ENCODE data around the gene UBL7.

The UBL7 gene

DNA sequence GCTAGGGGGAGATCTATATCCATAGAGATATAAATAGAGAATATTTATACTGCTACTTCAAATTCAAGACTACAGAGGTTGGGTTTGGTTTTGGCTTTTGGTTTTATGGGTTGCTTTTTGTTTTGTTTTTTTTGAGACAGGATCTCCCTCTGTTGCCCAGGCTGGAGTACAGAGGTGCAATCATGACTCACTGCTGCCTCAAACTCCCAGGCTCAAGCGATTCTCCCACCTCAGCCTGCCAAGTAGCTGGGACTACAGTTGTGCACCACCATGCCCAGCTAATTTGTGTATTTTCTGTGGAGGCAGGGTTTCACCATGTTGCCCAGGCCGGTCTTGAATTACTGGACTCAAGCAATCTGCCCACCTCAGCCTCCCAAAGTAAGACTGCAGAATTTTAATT, 3.9 kb upstream of the UBL7 start:
- peaks cover 9% of the 10 kb centered on the region for H3K79me2 ChIP-seq (ENCODE audit: insufficient read depth, low read length)
- no peaks in the 10 kb centered on the region for H3K9me3 ChIP-seq (ENCODE audit: low read length)
- no peak overlapping the region for H3K27ac ChIP-seq (ENCODE audit: low read depth, low read length, poor library complexity, severe bottlenecking)
- no peak overlapping the region for H3K9ac ChIP-seq (ENCODE audit: low read length)
- H3K36me3 ChIP-seq (ENCODE audit: insufficient read depth, low read length), result peaks cover 16% of the 10 kb centered on the region
- TF ChIP-seq EZH2 (IDR thresholded peaks at IDR 0.05; ENCODE audit: borderline replicate concordance, low read length), result no peak
- TF ChIP-seq, protein P1, sequence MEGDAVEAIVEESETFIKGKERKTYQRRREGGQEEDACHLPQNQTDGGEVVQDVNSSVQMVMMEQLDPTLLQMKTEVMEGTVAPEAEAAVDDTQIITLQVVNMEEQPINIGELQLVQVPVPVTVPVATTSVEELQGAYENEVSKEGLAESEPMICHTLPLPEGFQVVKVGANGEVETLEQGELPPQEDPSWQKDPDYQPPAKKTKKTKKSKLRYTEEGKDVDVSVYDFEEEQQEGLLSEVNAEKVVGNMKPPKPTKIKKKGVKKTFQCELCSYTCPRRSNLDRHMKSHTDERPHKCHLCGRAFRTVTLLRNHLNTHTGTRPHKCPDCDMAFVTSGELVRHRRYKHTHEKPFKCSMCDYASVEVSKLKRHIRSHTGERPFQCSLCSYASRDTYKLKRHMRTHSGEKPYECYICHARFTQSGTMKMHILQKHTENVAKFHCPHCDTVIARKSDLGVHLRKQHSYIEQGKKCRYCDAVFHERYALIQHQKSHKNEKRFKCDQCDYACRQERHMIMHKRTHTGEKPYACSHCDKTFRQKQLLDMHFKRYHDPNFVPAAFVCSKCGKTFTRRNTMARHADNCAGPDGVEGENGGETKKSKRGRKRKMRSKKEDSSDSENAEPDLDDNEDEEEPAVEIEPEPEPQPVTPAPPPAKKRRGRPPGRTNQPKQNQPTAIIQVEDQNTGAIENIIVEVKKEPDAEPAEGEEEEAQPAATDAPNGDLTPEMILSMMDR (IDR thresholded peaks at IDR 0.05; ENCODE audit: low read length), result no peak
- no peak overlapping the region for H2AFZ ChIP-seq (ENCODE audit: low read length)
- H3K4me1 ChIP-seq (ENCODE audit: insufficient read depth, low read length, severe bottlenecking), result peaks cover 30% of the 10 kb centered on the region
- no peak overlapping the region for H3K4me2 ChIP-seq (ENCODE audit: low read length)
- H3F3A ChIP-seq (ENCODE audit: insufficient read depth, low read length), result no peaks in the 10 kb centered on the region
- no peaks in the 10 kb centered on the region for H4K20me1 ChIP-seq (ENCODE audit: insufficient read depth, low read length)
- no peak overlapping the region for H3K4me3 ChIP-seq (ENCODE audit: low read depth, low read length, poor library complexity, severe bottlenecking)
- no peaks in the 10 kb centered on the region for H3K9me2 ChIP-seq (ENCODE audit: low read depth, low read length)
- no peaks in the 10 kb centered on the region for H3K27me3 ChIP-seq (ENCODE audit: insufficient read depth, low read length)

DNA sequence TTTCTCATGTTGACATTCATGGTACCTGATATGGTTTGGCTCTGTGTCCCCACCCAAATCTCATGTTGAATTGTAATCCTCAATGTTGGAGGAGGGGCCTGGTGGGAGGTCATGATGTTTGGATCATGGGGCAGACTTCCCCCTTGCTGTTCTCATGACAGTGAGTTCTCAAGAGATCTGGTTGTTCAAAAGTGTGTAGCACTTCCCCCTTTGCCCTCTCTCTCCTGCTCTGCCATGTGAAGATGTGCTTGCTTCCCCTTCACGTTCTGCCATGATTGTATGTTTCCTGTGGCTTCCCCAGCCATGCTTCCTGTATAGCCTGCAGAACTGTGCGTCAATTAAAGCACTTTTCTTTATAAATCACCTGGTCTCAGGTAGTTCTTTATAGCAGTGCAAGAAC, 3.3 kb upstream of the UBL7 start:
- Histone ChIP-seq H3K9me2 (ENCODE audit: low read depth, low read length) (no peaks in the 10 kb centered on the region), H3K9me3 (ENCODE audit: low read length) (no peaks in the 10 kb centered on the region), H4K20me1 (ENCODE audit: insufficient read depth, low read length) (no peaks in the 10 kb centered on the region), H3K27ac (ENCODE audit: low read depth, low read length, poor library complexity, severe bottlenecking) (no peak overlapping the region), H3K36me3 (ENCODE audit: insufficient read depth, low read length) (peaks cover 16% of the 10 kb centered on the region), H3K27me3 (ENCODE audit: insufficient read depth, low read length) (no peaks in the 10 kb centered on the region), H3K9ac (ENCODE audit: low read length) (no peak overlapping the region), H3K4me2 (ENCODE audit: low read length) (no peak overlapping the region), H2AFZ (ENCODE audit: low read length) (no peak overlapping the region), H3K4me1 (ENCODE audit: insufficient read depth, low read length, severe bottlenecking) (peaks cover 34% of the 10 kb centered on the region), H3F3A (ENCODE audit: insufficient read depth, low read length) (no peaks in the 10 kb centered on the region), H3K4me3 (ENCODE audit: low read depth, low read length, poor library complexity, severe bottlenecking) (no peak overlapping the region), H3K79me2 (ENCODE audit: insufficient read depth, low read length) (peaks cover 9% of the 10 kb centered on the region)
- no peak for TF ChIP-seq EZH2 (IDR thresholded peaks at IDR 0.05; ENCODE audit: borderline replicate concordance, low read length)
- TF ChIP-seq, protein P1 (IDR thresholded peaks at IDR 0.05; ENCODE audit: low read length), result no peak

GRCh38 chr15:74463634-74464033, 2.7 kb upstream of the UBL7 start:
- Histone ChIP-seq H3K9me3 (ENCODE audit: low read length) (no peaks in the 10 kb centered on the region), H3K27me3 (ENCODE audit: insufficient read depth, low read length) (no peaks in the 10 kb centered on the region), H3K4me3 (ENCODE audit: low read depth, low read length, poor library complexity, severe bottlenecking) (no peak overlapping the region), H4K20me1 (ENCODE audit: insufficient read depth, low read length) (no peaks in the 10 kb centered on the region), H3K9ac (ENCODE audit: low read length) (no peak overlapping the region), H3K4me1 (ENCODE audit: insufficient read depth, low read length, severe bottlenecking) (peaks cover 34% of the 10 kb centered on the region), H3K9me2 (ENCODE audit: low read depth, low read length) (no peaks in the 10 kb centered on the region), H3K4me2 (ENCODE audit: low read length) (no peak overlapping the region), H3K36me3 (ENCODE audit: insufficient read depth, low read length) (peaks cover 16% of the 10 kb centered on the region), H2AFZ (ENCODE audit: low read length) (no peak overlapping the region), H3K27ac (ENCODE audit: low read depth, low read length, poor library complexity, severe bottlenecking) (no peak overlapping the region), H3K79me2 (ENCODE audit: insufficient read depth, low read length) (peaks cover 9% of the 10 kb centered on the region), H3F3A (ENCODE audit: insufficient read depth, low read length) (no peaks in the 10 kb centered on the region)
- TF ChIP-seq, protein P1 (IDR thresholded peaks at IDR 0.05; ENCODE audit: low read length), result no peak
- no peak for TF ChIP-seq EZH2 (IDR thresholded peaks at IDR 0.05; ENCODE audit: borderline replicate concordance, low read length)

Measured in OCI-LY1 (cell line).